Ascending aorta (tissue), 2 donors: ENCODE measurements around the gene TCTN1. TPM values are rescaled to one million over a fixed set of nuclear protein-coding genes. Genes with fewer than 3 reads are reported as not detected.
A peak's percentile ranks its signal among the peaks of the same experiment; 100 is the strongest.
"Not testable (repeated sequence)": the region's sequence is repeated elsewhere in the genome, so short reads cannot be mapped to it uniquely, and the experiment has no call there.

Experiments used
- DNase-seq, 2 donors: peaks; one replicate each; pipeline ENCODE4 v3.0.0-alpha.2; 2019; ENCODE audit warnings: low spot score in 2 of 2
- H3K27ac ChIP-seq, 2 donors: fragments of 200-600 bp; sonication (generic); one replicate each; pipeline ENCODE4 v1.5.1; 2016 to 2017; ENCODE audit warnings: mild to moderate bottlenecking in 1 of 2
- H3K27me3 ChIP-seq: fragments of 200-600 bp; sonication (generic); one replicate; pipeline ENCODE4 v1.5.1; 2017
- H3K36me3 ChIP-seq, 2 donors: fragments of 200-600 bp; sonication (generic); one replicate each; pipeline ENCODE4 v1.5.1; 2016
- H3K4me1 ChIP-seq, 2 donors: fragments of 200-600 bp; sonication (generic); one replicate each; pipeline ENCODE4 v1.5.1; 2016 to 2017; ENCODE audit warnings: mild to moderate bottlenecking in 1 of 2
- H3K4me3 ChIP-seq, 2 donors: fragments of 200-600 bp; sonication (generic); one replicate each; pipeline ENCODE4 v1.5.1; 2016 to 2017; ENCODE audit warnings: mild to moderate bottlenecking in 1 of 2
- H3K9me3 ChIP-seq, 2 donors: fragments of 200-600 bp; sonication (generic); one replicate each; pipeline ENCODE4 v1.5.1; 2016
- intact Hi-C: fragments of 100-400 bp; cut with DNase I; formaldehyde crosslinking; loops from one replicate; pipeline ENCODE4 v1.15.1; 2023
- total RNA-seq: library from RNA; depleted of rRNA; stranded (reverse); fragments of >200 nt; gene quantifications from one replicate; pipeline ENCODE4 v1.1.0, GENCODE V29; 2016
- TF ChIP-seq, protein P1 (sequence below), 3 experiments: fragments of 200-600 bp in 2 of 3; fragments of 450-650 bp in 1 of 3; sonication (generic) in 2 of 3; IDR thresholded peaks; one replicate each; pipeline ENCODE4 v1.5.1; 2016 to 2019; ENCODE audit warnings: antibody characterized with exemption in 3 of 3, mild to moderate bottlenecking in 1 of 3, moderate library complexity in 1 of 3

Gene TCTN1
- total RNA-seq, 1 donor from 2014 or later, result 28.4 TPM

- intact Hi-C loops, result no loop called here
- TF ChIP-seq, protein P1, sequence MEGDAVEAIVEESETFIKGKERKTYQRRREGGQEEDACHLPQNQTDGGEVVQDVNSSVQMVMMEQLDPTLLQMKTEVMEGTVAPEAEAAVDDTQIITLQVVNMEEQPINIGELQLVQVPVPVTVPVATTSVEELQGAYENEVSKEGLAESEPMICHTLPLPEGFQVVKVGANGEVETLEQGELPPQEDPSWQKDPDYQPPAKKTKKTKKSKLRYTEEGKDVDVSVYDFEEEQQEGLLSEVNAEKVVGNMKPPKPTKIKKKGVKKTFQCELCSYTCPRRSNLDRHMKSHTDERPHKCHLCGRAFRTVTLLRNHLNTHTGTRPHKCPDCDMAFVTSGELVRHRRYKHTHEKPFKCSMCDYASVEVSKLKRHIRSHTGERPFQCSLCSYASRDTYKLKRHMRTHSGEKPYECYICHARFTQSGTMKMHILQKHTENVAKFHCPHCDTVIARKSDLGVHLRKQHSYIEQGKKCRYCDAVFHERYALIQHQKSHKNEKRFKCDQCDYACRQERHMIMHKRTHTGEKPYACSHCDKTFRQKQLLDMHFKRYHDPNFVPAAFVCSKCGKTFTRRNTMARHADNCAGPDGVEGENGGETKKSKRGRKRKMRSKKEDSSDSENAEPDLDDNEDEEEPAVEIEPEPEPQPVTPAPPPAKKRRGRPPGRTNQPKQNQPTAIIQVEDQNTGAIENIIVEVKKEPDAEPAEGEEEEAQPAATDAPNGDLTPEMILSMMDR (IDR thresholded peaks at IDR 0.05), result no peak
- Histone ChIP-seq H3K4me3 (no peak overlapping the region), H3K27ac (no peak overlapping the region), H3K36me3 (no peaks in the 10 kb centered on the region), H3K27me3 (no peaks in the 10 kb centered on the region), H3K9me3 (peaks cover 0 to 10% of the 10 kb centered on the region in 2 donors), H3K4me1 (no peaks in the 10 kb centered on the region)
- no peak for DNase-seq
Measured at GRCh38 chr12:110574044-110574443, 39.9 kb upstream of the TCTN1 start.

- H3K27me3 ChIP-seq, H3K4me3 ChIP-seq, DNase-seq, intact Hi-C loops, H3K27ac ChIP-seq, H3K9me3 ChIP-seq, H3K36me3 ChIP-seq, H3K4me1 ChIP-seq: not testable (repeated sequence)
Measured at GRCh38 chr12:110574717-110575230, 39.2 kb upstream of the TCTN1 start.

DNA sequence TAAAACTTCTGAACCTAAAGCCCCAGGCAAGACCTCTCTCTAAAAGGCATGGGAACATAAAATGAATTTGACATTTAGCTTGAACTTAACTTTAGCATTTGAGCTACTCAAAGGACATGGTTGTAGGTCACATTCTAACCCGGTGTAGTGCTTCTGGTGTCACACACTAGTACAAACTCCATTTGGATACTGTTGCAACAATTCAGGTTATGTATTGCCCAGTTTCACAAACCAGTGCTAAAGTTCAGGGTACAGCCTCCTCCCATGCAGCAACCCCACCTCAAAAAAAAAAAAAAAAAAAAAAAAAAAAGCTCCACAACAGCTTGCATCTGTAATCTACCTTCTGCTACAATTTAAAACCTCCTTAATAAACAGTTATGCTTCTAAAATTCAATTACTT lies 38.6 kb upstream of the TCTN1 start:
- TF ChIP-seq, protein P1 (IDR thresholded peaks at IDR 0.05), result no peak
- no peak overlapping the region for H3K4me3 ChIP-seq
- DNase-seq, result no peak
- no peak overlapping the region for H3K27ac ChIP-seq
- no peaks in the 10 kb centered on the region for H3K36me3 ChIP-seq
- peaks cover 0 to 10% of the 10 kb centered on the region in 2 donors for H3K9me3 ChIP-seq
- H3K27me3 ChIP-seq, result no peaks in the 10 kb centered on the region
- intact Hi-C loops, result no loop called here
- peaks cover 0 to 2% of the 10 kb centered on the region in 2 donors for H3K4me1 ChIP-seq

DNA sequence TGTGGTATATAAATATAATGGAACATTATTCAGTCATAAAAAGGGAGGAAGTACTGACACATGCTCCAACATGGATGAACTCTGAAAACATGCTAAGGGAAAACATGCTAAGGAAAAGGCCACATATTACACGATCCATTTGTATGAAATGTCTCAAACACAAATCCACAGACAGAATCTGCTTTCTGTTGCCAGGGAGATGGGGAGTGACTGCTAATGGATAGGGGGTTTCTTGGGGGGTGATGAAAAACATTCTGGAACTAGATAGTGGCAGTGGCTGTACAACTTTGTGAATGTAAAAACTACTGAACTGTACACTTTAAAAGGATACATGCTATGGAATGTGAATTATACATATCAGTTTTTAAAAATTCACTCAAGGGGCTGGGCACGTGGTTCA lies 37.4 kb upstream of the TCTN1 start:
- Histone ChIP-seq H3K27ac (no peak overlapping the region), H3K9me3 (peaks cover 0 to 7% of the 10 kb centered on the region in 2 donors), H3K27me3 (no peaks in the 10 kb centered on the region), H3K36me3 (no peaks in the 10 kb centered on the region), H3K4me3 (no peak overlapping the region), H3K4me1 (peaks cover 3 to 14% of the 10 kb centered on the region in 2 donors)
- DNase-seq, result no peak
- intact Hi-C loops, result no loop called here
- TF ChIP-seq, protein P1 (IDR thresholded peaks at IDR 0.05), result no peak

DNA sequence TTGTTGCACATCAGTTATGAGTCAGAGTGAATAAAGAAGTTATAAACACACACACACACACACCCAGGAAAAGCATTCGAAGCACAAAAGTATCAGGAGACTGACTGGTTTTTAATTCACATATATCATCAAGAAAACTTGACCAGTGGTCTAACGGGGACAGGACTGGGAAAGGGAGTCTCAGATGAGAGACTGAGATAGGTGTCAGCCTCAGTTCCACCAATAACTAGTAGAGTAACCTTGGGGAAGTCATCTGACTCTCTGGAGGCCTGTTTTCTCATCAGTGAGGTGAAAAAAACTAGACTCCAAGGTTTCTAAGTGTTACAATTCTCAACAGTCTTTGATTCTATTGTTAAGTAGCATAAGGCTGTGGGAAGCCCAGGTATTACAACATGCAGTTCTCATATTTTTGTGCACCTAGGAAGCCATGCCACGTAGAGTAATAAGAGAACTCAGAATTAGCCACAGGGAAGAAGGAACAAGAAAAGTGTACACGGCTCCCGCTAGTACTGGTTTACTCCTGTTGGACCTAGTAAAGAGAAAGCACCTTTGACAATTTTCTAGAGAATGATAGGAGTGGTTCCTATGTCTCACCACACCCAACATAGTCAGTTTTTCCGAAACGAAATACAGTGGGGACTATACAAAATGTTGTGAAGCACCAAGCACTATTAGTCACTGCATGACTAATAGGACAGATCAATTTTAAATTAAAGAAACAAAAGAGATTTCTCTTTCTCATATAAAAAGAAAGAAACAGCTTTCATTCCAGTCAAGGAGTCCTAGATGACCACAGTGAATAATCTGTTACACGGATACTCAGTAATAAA lies 35.9 kb upstream of the TCTN1 start:
- no peak for DNase-seq
- Histone ChIP-seq H3K36me3 (no peaks in the 10 kb centered on the region), H3K27ac (peak overlapping the region in 1 of 2 donors; percentile 48), H3K9me3 (no peaks in the 10 kb centered on the region), H3K27me3 (no peaks in the 10 kb centered on the region), H3K4me1 (peaks cover 3 to 18% of the 10 kb centered on the region in 2 donors), H3K4me3 (no peak overlapping the region)
- intact Hi-C loops, result no loop called here
- TF ChIP-seq, protein P1 (IDR thresholded peaks at IDR 0.05), result no peak
